Nephron (organoid): ENCODE data around the gene UBAC2.

Experiments used
- H3K27ac Mint-ChIP-seq, 3 experiments: 2 replicates each; pipeline ENCODE4 v1.8.0; 2020; ENCODE audit warnings: mixed read lengths in 3 of 3, mild to moderate bottlenecking in 2 of 3, moderate library complexity in 1 of 3
- H3K27me3 Mint-ChIP-seq: 2 replicates; pipeline ENCODE4 v1.8.0; 2021; ENCODE audit warnings: low read depth, mild to moderate bottlenecking, moderate library complexity, mixed read lengths
- H3K36me3 Mint-ChIP-seq: 2 replicates; pipeline ENCODE4 v1.8.0; 2020; ENCODE audit warnings: low read depth, mixed read lengths
- H3K4me1 Mint-ChIP-seq: 2 replicates; pipeline ENCODE4 v1.8.0; 2020; ENCODE audit warnings: mixed read lengths
- H3K4me3 Mint-ChIP-seq, 3 experiments: 2 replicates each; pipeline ENCODE4 v1.8.0; 2020; ENCODE audit warnings: mild to moderate bottlenecking in 3 of 3, mixed read lengths in 3 of 3, moderate library complexity in 2 of 3
- H3K9me3 Mint-ChIP-seq: 2 replicates; pipeline ENCODE4 v1.8.0; 2020; ENCODE audit warnings: mixed read lengths
- TF ChIP-seq, protein P1 (sequence below), 3 experiments: fragments of 200-600 bp; sonication (generic); IDR thresholded peaks; one replicate each; pipeline ENCODE4 v1.5.0; 2021; ENCODE audit warnings: antibody characterized with exemption in 3 of 3; ENCODE audit not compliant: unreplicated experiment in 3 of 3

Gene UBAC2

DNA sequence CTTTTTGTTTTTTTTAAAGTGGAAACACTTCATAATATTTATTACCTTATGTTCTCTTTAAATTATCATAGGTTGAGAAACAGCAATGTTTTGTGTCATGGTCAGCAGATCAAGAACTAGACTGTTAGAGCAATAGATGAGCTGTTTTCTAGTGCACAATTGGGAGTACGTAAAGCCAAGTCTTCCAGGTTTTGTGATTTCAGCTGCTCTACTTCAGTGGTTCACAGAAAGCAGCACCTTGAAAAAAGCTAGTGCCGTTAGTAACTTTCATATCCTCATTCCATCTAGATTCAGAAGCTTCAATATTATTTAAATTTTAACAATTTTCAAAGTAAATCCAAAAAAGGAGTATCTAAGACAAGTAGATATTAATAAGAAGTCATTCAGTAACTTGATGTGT lies 55.6 kb downstream of the UBAC2 start:
- TF ChIP-seq, protein P1, sequence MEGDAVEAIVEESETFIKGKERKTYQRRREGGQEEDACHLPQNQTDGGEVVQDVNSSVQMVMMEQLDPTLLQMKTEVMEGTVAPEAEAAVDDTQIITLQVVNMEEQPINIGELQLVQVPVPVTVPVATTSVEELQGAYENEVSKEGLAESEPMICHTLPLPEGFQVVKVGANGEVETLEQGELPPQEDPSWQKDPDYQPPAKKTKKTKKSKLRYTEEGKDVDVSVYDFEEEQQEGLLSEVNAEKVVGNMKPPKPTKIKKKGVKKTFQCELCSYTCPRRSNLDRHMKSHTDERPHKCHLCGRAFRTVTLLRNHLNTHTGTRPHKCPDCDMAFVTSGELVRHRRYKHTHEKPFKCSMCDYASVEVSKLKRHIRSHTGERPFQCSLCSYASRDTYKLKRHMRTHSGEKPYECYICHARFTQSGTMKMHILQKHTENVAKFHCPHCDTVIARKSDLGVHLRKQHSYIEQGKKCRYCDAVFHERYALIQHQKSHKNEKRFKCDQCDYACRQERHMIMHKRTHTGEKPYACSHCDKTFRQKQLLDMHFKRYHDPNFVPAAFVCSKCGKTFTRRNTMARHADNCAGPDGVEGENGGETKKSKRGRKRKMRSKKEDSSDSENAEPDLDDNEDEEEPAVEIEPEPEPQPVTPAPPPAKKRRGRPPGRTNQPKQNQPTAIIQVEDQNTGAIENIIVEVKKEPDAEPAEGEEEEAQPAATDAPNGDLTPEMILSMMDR (IDR thresholded peaks at IDR 0.05; ENCODE audit: unreplicated experiment in 3 of 3): no peak
- peaks cover 9% of the 10 kb centered on the region for H3K4me1 Mint-ChIP-seq
- no peaks in the 10 kb centered on the region for H3K27me3 Mint-ChIP-seq
- peaks cover 18% of the 10 kb centered on the region for H3K36me3 Mint-ChIP-seq
- no peak overlapping the region for H3K4me3 Mint-ChIP-seq
- H3K27ac Mint-ChIP-seq: no peak overlapping the region
- H3K9me3 Mint-ChIP-seq: no peaks in the 10 kb centered on the region

- H3K4me1 Mint-ChIP-seq: peaks cover 9% of the 10 kb centered on the region
- TF ChIP-seq, protein P1 (IDR thresholded peaks at IDR 0.05; ENCODE audit: unreplicated experiment in 3 of 3): no peak
- H3K27me3 Mint-ChIP-seq: no peaks in the 10 kb centered on the region
- H3K27ac Mint-ChIP-seq: no peak overlapping the region
- H3K9me3 Mint-ChIP-seq: no peaks in the 10 kb centered on the region
- H3K4me3 Mint-ChIP-seq: no peak overlapping the region
- H3K36me3 Mint-ChIP-seq: peaks cover 16% of the 10 kb centered on the region
These were observed 56.1 kb downstream of the UBAC2 start for GRCh38 chr13:99256709-99257108.

DNA sequence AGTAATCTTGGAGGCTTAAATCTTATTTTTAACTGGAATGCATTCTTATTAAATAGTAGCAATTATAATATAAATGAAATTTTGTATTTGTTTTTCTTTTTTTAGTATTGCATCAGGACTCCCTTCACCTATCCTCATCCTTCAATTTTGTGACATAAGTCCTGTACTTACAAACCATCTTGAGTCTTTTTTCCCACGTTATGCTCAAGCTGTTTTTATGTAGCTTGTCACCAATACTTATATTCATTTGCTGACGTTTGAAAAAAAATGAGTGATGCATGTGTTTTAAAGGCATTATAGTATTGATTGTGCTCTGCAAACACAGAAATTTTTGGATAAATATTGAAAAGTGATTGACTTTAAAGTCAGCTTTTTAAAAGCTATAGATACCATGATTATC lies 56.6 kb downstream of the UBAC2 start:
- Mint-ChIP-seq H3K27me3 (no peaks in the 10 kb centered on the region), H3K4me3 (no peak overlapping the region), H3K9me3 (no peaks in the 10 kb centered on the region), H3K4me1 (peaks cover 9% of the 10 kb centered on the region), H3K36me3 (peaks cover 16% of the 10 kb centered on the region), H3K27ac (no peak overlapping the region)
- TF ChIP-seq, protein P1 (IDR thresholded peaks at IDR 0.05; ENCODE audit: unreplicated experiment in 3 of 3): no peak

- Mint-ChIP-seq H3K27me3 (no peaks in the 10 kb centered on the region), H3K9me3 (no peaks in the 10 kb centered on the region), H3K36me3 (peaks cover 16% of the 10 kb centered on the region)
These were observed 57.7 kb downstream of the UBAC2 start, which contains the start of gene GPR18 for GRCh38 chr13:99258210-99258860. Gene GPR18, minus strand, starts transcription at chr13:99258379. Its CDS starts 2,507 bp downstream, at chr13:99255872.

GRCh38 chr13:99258946-99259345 lies 58.3 kb downstream of the UBAC2 start:
- H3K27ac Mint-ChIP-seq: no peak overlapping the region
- no peak overlapping the region for H3K4me3 Mint-ChIP-seq
- H3K9me3 Mint-ChIP-seq: no peaks in the 10 kb centered on the region
- TF ChIP-seq, protein P1 (IDR thresholded peaks at IDR 0.05; ENCODE audit: unreplicated experiment in 3 of 3): no peak
- no peaks in the 10 kb centered on the region for H3K27me3 Mint-ChIP-seq
- H3K4me1 Mint-ChIP-seq: peaks cover 21% of the 10 kb centered on the region
- peaks cover 16% of the 10 kb centered on the region for H3K36me3 Mint-ChIP-seq

More at GRCh38 chr13:99258210-99258860, 57.7 kb downstream of the UBAC2 start, which contains the start of gene GPR18:
- H3K27ac Mint-ChIP-seq: no peak within 1 kb of the TSS
- H3K4me3 Mint-ChIP-seq: no peak within 1 kb of the TSS
- TF ChIP-seq, protein P1 (IDR thresholded peaks at IDR 0.05; ENCODE audit: unreplicated experiment in 3 of 3): no peak
- peaks cover 16% of the 10 kb centered on the region for H3K4me1 Mint-ChIP-seq

DNA sequence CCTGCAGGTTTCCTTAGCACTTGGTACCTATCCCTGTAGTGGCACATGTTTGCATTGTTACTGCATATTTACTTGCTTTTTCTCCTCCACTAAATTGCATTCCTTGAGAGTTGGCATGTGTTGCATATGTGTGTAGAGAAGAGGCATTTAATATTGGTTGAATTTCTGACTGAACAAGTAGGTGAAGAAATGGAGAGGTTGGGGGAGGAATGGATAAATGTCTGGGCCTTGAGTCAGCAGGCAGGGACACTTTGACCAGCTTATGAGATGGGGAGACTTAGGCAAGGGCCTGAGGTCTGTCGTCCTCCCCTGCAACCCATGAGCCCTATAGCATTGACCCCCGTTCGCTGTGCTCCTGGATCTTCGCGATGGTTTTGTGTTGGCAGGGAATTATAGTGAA lies 59.6 kb downstream of the UBAC2 start:
- peaks cover 10% of the 10 kb centered on the region for H3K36me3 Mint-ChIP-seq
- H3K27ac Mint-ChIP-seq: no peak overlapping the region
- H3K9me3 Mint-ChIP-seq: no peaks in the 10 kb centered on the region
- no peaks in the 10 kb centered on the region for H3K27me3 Mint-ChIP-seq
- no peak overlapping the region for H3K4me3 Mint-ChIP-seq
- TF ChIP-seq, protein P1 (IDR thresholded peaks at IDR 0.05; ENCODE audit: unreplicated experiment in 3 of 3): no peak
- H3K4me1 Mint-ChIP-seq: peaks cover 15% of the 10 kb centered on the region
